Measurements from ENCODE around the gene FAM163B. TPM values are rescaled to one million over a fixed set of nuclear protein-coding genes. Genes with fewer than 3 reads are reported as not detected.

FAM163B gene
- total and polyA plus RNA-seq, 2 donors (not counting 1 experiment from before 2014, with no cell fraction given): not detected

DNA sequence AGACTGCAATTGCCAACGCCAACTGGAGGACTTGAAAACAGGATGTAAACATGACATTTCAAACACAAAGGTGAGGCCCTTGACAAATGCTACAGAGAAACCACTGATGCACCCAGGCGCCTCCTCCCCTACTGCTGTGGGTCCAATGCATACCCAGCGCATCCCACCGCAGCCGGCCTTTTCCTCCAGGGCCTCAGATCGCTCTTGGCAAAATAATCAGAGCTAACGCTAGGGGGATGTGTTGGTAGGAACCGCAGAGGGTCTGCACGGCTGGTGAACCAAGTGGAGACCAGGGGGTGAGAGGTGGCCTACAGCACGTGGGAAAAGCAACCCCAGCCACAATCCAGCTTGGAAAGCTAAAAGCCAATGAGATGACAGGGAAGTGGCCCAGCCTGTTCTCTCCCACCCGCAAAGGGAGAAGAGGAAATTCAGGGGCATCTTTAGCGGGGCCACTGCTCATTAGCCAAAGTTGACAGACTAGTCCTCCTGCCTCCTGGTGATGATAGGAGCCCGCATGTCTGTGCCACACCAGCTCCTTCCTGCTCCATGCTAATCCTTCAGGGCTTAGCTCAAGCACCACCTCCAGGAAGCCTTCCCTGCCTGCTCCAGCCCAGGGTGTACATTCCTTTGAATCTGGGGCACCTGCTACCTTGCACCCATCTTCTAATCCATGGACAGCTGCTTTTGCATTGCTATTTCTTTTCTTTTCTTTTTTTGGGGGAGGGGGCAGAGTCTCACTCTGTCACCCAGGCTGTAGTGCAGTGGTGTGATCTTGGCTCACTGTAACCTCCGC is 5.9 kb downstream of the FAM163B start:
- Histone ChIP-seq H3K4me1 (ENCODE audit: control insufficient read depth in 2 of 2, insufficient read depth in 2 of 2, low read length in 2 of 2) (no peaks in the 10 kb centered on the region), H3K4me3 (ENCODE audit: control extremely low read depth in 1 of 5, extremely low read depth in 1 of 5, insufficient read depth in 1 of 5, low read depth in 2 of 5, low read length in 4 of 5) (no peak overlapping the region), H3K9ac (ENCODE audit: low read length) (no peak overlapping the region), H3K27me3 (replicated peaks in 1 of 4; ENCODE audit: control extremely low read depth in 1 of 4, control insufficient read depth in 3 of 4, insufficient read depth in 4 of 4, low read length in 3 of 4) (peaks cover 0 to 45% (median 2%) of the 10 kb centered on the region in 4 experiments), H3K36me3 (replicated peaks in 1 of 2; ENCODE audit: control extremely low read depth in 1 of 2, control insufficient read depth in 1 of 2, extremely low read depth in 1 of 2, insufficient read depth in 2 of 2, low read length in 1 of 2) (no peaks in the 10 kb centered on the region), H3K27ac (ENCODE audit: low read length in 2 of 2) (no peak overlapping the region), H3K4me2 (replicated peaks; ENCODE audit: low read depth, low read length, poor library complexity, severe bottlenecking) (no peak overlapping the region), H3K9me3 (ENCODE audit: control extremely low read depth in 1 of 3, control insufficient read depth in 2 of 3, insufficient read depth in 1 of 3, low read length in 2 of 3) (peaks cover 0 to 21% (median 0%) of the 10 kb centered on the region in 3 donors), H3K79me2 (ENCODE audit: control insufficient read depth, insufficient read depth, low read length) (no peaks in the 10 kb centered on the region), H4K20me1 (ENCODE audit: control insufficient read depth, insufficient read depth, low read length, poor library complexity, severe bottlenecking) (no peaks in the 10 kb centered on the region), H2AFZ (ENCODE audit: insufficient read depth, low read depth, low read length, poor library complexity, severe bottlenecking) (no peak overlapping the region)
- intact Hi-C loops (cut with micrococcal nuclease): no loop called here
- DNase-seq (no peak), ATAC-seq (ENCODE audit: low read depth) (no peak)
- CTCF ChIA-PET: interaction anchor here (1.4 kb wide), 1 partner anchor 391 kb away, joined by 4 read pairs; no protein-coding TSS in a partner anchor
- no peaks in the 10 kb centered on the region for H3K9me3 Mint-ChIP-seq (ENCODE audit: insufficient read depth)
- no peak for TF ChIP-seq EZH2 (IDR thresholded peaks at IDR 0.05; ENCODE audit: borderline replicate concordance, insufficient read depth, low read depth, low read length, poor library complexity, severe bottlenecking)
- TF ChIP-seq, protein P1, sequence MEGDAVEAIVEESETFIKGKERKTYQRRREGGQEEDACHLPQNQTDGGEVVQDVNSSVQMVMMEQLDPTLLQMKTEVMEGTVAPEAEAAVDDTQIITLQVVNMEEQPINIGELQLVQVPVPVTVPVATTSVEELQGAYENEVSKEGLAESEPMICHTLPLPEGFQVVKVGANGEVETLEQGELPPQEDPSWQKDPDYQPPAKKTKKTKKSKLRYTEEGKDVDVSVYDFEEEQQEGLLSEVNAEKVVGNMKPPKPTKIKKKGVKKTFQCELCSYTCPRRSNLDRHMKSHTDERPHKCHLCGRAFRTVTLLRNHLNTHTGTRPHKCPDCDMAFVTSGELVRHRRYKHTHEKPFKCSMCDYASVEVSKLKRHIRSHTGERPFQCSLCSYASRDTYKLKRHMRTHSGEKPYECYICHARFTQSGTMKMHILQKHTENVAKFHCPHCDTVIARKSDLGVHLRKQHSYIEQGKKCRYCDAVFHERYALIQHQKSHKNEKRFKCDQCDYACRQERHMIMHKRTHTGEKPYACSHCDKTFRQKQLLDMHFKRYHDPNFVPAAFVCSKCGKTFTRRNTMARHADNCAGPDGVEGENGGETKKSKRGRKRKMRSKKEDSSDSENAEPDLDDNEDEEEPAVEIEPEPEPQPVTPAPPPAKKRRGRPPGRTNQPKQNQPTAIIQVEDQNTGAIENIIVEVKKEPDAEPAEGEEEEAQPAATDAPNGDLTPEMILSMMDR (IDR thresholded peaks at IDR 0.05): no peak
- no peak overlapping the region for H3K4me3 Mint-ChIP-seq
- 48% methylated on average over 7 of the region's 14 CpGs for WGBS (ENCODE audit: insufficient coverage)
- H3K27ac Mint-ChIP-seq: no peak overlapping the region
- POLR2A ChIA-PET: no interaction called here
- H3K4me1 Mint-ChIP-seq: peaks cover 7% of the 10 kb centered on the region
- H3K27me3 Mint-ChIP-seq: peaks cover 40% of the 10 kb centered on the region

DNA sequence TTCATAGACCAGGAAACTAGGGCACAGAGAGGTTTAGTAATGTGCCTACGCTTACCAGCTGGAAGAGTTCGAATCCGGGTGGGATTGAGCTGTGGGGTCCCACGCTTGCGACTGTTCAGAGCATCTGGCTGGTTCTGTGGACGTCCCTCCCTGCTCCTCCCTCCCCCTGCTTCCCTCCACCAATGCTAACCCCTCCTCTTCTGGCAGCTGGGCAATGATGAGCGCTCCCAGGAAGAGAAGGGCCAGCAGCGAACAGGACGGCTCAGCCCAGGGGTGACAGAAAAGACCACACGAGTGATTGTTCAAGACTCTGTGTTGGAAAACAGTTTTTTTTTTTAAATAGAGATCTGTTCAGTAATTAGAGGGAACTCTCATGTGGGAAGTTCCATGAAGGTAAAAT is 6.9 kb downstream of the FAM163B start:
- H2AFZ ChIP-seq (ENCODE audit: insufficient read depth, low read depth, low read length, poor library complexity, severe bottlenecking): no peak overlapping the region
- ATAC-seq (ENCODE audit: low read depth): no peak
- no peak overlapping the region for H3K27ac ChIP-seq (ENCODE audit: low read length in 2 of 2)
- Mint-ChIP-seq H3K27me3 (peaks cover 35% of the 10 kb centered on the region), H3K4me1 (peaks cover 7% of the 10 kb centered on the region), H3K4me3 (no peak overlapping the region), H3K9me3 (ENCODE audit: insufficient read depth) (peaks cover 2% of the 10 kb centered on the region), H3K27ac (no peak overlapping the region)
- no peaks in the 10 kb centered on the region for H3K36me3 ChIP-seq (replicated peaks in 1 of 2; ENCODE audit: control extremely low read depth in 1 of 2, control insufficient read depth in 1 of 2, extremely low read depth in 1 of 2, insufficient read depth in 2 of 2, low read length in 1 of 2)
- intact Hi-C loops (cut with micrococcal nuclease): no loop called here
- peaks cover 0 to 25% (median 9%) of the 10 kb centered on the region in 3 donors for H3K9me3 ChIP-seq (ENCODE audit: control extremely low read depth in 1 of 3, control insufficient read depth in 2 of 3, insufficient read depth in 1 of 3, low read length in 2 of 3)
- H3K79me2 ChIP-seq (ENCODE audit: control insufficient read depth, insufficient read depth, low read length): no peaks in the 10 kb centered on the region
- H3K4me1 ChIP-seq (ENCODE audit: control insufficient read depth in 2 of 2, insufficient read depth in 2 of 2, low read length in 2 of 2): no peaks in the 10 kb centered on the region
- H3K27me3 ChIP-seq (replicated peaks in 1 of 4; ENCODE audit: control extremely low read depth in 1 of 4, control insufficient read depth in 3 of 4, insufficient read depth in 4 of 4, low read length in 3 of 4): peaks cover 0 to 34% (median 0%) of the 10 kb centered on the region in 4 experiments
- ChIA-PET POLR2A (no interaction called here), CTCF (interaction anchor here (1.4 kb wide), 1 partner anchor 392 kb away, joined by 4 read pairs; no protein-coding TSS in a partner anchor)
- 78% methylated on average over 10 of the region's 10 CpGs for WGBS (ENCODE audit: insufficient coverage)
- no peak overlapping the region for H3K4me2 ChIP-seq (replicated peaks; ENCODE audit: low read depth, low read length, poor library complexity, severe bottlenecking)
- no peak for DNase-seq
- TF ChIP-seq, protein P1 (IDR thresholded peaks at IDR 0.05): no peak
- TF ChIP-seq EZH2 (IDR thresholded peaks at IDR 0.05; ENCODE audit: borderline replicate concordance, insufficient read depth, low read depth, low read length, poor library complexity, severe bottlenecking): no peak
- no peaks in the 10 kb centered on the region for H4K20me1 ChIP-seq (ENCODE audit: control insufficient read depth, insufficient read depth, low read length, poor library complexity, severe bottlenecking)
- H3K4me3 ChIP-seq (ENCODE audit: control extremely low read depth in 1 of 5, extremely low read depth in 1 of 5, insufficient read depth in 1 of 5, low read depth in 2 of 5, low read length in 4 of 5): no peak overlapping the region
- H3K9ac ChIP-seq (ENCODE audit: low read length): no peak overlapping the region
